Suprapubic skin (tissue), 4 donors: Measurements from ENCODE around the gene SELENOF.

Source experiments
- EP300 ChIP-seq: sonication (generic); formaldehyde crosslinking; IDR thresholded peaks from one replicate; pipeline ENCODE4 v1.6.1; 2017; ENCODE audit warnings: antibody characterized with exemption
- POLR2A ChIP-seq, 2 donors: fragments of 450-650 bp; IDR thresholded peaks; one replicate each; pipeline ENCODE4 v1.6.1; 2017; ENCODE audit warnings: antibody characterized with exemption in 2 of 2, mild to moderate bottlenecking in 2 of 2, moderate library complexity in 2 of 2
- POLR2AphosphoS5 ChIP-seq, 3 donors: sonication (generic); formaldehyde crosslinking; IDR thresholded peaks; one replicate each; pipeline ENCODE4 v1.6.1; 2017; ENCODE audit warnings: antibody characterized with exemption in 3 of 3
- TF ChIP-seq, protein P1 (sequence below), 2 donors: fragments of 200-600 bp in 1 of 2; fragments of 450-650 bp in 1 of 2; sonication (generic) in 1 of 2; IDR thresholded peaks; one replicate each; pipeline ENCODE4 v1.5.1; 2016 to 2019; ENCODE audit warnings: antibody characterized with exemption in 2 of 2, mild to moderate bottlenecking in 1 of 2, moderate library complexity in 1 of 2

GRCh38 chr1:86915737-86916235 lies 1.9 kb upstream of the SELENOF start:
- TF ChIP-seq, protein P1, sequence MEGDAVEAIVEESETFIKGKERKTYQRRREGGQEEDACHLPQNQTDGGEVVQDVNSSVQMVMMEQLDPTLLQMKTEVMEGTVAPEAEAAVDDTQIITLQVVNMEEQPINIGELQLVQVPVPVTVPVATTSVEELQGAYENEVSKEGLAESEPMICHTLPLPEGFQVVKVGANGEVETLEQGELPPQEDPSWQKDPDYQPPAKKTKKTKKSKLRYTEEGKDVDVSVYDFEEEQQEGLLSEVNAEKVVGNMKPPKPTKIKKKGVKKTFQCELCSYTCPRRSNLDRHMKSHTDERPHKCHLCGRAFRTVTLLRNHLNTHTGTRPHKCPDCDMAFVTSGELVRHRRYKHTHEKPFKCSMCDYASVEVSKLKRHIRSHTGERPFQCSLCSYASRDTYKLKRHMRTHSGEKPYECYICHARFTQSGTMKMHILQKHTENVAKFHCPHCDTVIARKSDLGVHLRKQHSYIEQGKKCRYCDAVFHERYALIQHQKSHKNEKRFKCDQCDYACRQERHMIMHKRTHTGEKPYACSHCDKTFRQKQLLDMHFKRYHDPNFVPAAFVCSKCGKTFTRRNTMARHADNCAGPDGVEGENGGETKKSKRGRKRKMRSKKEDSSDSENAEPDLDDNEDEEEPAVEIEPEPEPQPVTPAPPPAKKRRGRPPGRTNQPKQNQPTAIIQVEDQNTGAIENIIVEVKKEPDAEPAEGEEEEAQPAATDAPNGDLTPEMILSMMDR (IDR thresholded peaks at IDR 0.05): no peak
- TF ChIP-seq POLR2AphosphoS5 (IDR thresholded peaks at IDR 0.05): no peak
- TF ChIP-seq EP300: no peak
- TF ChIP-seq POLR2A (IDR thresholded peaks at IDR 0.05): no peak
